Skeletal muscle satellite cell (primary cell): ENCODE results near the gene C5orf46.

Source experiments
- H3K27me3 ChIP-seq: 2 replicates; pipeline ENCODE4 v1.7.0; 2013; ENCODE audit warnings: low read length; ENCODE audit not compliant: control insufficient read depth, insufficient read depth
- H3K36me3 ChIP-seq: 2 replicates; pipeline ENCODE4 v1.7.0; 2013; ENCODE audit warnings: mild to moderate bottlenecking, control low read depth, low read length; ENCODE audit not compliant: insufficient read depth
- H3K4me1 ChIP-seq: 2 replicates; pipeline ENCODE4 v1.7.0; 2013; ENCODE audit warnings: low read length; ENCODE audit not compliant: control insufficient read depth, insufficient read depth
- H3K4me2 ChIP-seq: 2 replicates; pipeline ENCODE4 v1.7.0; 2013; ENCODE audit warnings: mild to moderate bottlenecking, low read length
- H3K4me3 ChIP-seq: 2 replicates; pipeline ENCODE4 v1.7.0; 2013; ENCODE audit warnings: low read length
- H3K9ac ChIP-seq: 2 replicates; pipeline ENCODE4 v1.7.0; 2013; ENCODE audit warnings: mild to moderate bottlenecking, low read depth, low read length, moderate library complexity
- H3K9me3 ChIP-seq: replicated peaks from 2 replicates; pipeline ENCODE4 v1.7.0; 2013; ENCODE audit warnings: mild to moderate bottlenecking, control low read depth, low read length

C5orf46 gene

DNA sequence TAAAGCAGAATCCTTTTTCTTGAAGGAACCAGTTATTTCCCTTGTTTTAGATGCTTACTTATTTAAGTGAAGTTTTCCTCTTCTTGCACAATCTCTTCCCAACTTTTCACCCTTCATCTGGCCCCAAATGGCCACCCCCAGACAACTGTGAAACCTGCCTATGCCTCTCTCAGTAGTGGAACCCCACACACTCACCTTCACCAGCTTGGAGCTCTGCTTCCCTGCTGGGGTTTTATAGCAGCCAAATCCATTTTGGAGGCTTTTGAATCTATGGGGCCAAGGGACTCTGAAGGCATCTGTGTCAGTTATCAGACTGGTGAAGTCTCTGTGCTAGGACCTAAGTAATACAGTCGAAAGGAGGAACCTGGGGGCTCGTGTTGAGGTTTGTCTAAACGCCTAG, 52.0 kb downstream of the C5orf46 start:
- peaks cover 15% of the 10 kb centered on the region for H3K27me3 ChIP-seq
- H3K9ac ChIP-seq = no peak overlapping the region
- no peaks in the 10 kb centered on the region for H3K9me3 ChIP-seq
- no peak overlapping the region for H3K4me3 ChIP-seq
- H3K36me3 ChIP-seq = no peaks in the 10 kb centered on the region
- no peak overlapping the region for H3K4me2 ChIP-seq
- no peaks in the 10 kb centered on the region for H3K4me1 ChIP-seq

DNA sequence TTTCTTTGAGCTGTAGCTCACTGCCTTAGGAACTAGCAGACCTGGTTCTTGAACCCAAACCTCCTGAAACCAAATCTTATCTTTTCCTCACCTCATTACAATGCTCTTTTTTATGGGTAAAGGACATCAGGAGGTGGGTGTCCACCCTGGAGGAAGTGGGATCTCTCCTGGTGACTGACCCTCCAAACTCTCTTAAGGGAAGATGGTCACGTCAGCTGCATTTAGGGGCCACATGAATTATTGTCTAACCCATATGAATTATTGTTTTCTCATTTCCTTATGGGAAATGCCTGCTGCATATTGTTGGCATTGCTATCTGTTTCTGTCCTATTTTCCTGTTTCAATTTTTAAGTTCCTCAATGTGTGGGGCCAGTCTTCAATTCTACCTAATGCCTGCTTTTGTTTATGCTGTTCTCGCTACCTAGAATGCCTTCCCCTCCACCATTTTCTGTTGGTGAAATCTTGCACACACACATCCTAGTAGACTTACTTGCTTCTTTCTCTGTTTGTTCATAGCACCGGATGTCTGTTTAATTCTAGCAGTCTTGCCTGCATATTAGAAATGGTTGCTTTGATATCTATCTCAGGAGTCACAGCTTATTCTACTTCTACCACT, 52.9 kb downstream of the C5orf46 start:
- H3K36me3 ChIP-seq = no peaks in the 10 kb centered on the region
- H3K9ac ChIP-seq = no peak overlapping the region
- no peaks in the 10 kb centered on the region for H3K4me1 ChIP-seq
- H3K4me3 ChIP-seq = no peak overlapping the region
- no peaks in the 10 kb centered on the region for H3K9me3 ChIP-seq
- H3K4me2 ChIP-seq = no peak overlapping the region
- peaks cover 18% of the 10 kb centered on the region for H3K27me3 ChIP-seq

DNA sequence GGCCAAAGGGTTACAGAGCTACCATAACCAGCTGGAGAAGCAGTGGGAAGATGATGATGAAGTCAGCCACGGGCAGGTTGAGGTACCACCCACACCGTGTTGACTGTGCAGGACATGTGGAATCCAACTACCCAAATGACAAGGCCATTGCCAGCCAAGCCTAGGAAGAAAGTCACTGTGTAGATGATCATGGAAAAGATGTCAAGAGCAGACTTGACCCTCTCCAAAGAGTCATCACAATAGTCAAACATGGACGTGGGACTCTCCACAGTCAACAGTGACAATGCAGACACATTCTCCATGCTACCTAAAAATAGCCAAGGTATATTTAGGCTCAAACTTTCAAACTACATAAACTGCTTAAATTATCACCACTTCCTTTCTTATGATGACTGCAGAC, 54.0 kb downstream of the C5orf46 start:
- Histone ChIP-seq H3K36me3 (no peaks in the 10 kb centered on the region), H3K4me2 (no peak overlapping the region), H3K9me3 (no peaks in the 10 kb centered on the region), H3K4me1 (no peaks in the 10 kb centered on the region), H3K4me3 (no peak overlapping the region), H3K9ac (no peak overlapping the region), H3K27me3 (peaks cover 27% of the 10 kb centered on the region)

DNA sequence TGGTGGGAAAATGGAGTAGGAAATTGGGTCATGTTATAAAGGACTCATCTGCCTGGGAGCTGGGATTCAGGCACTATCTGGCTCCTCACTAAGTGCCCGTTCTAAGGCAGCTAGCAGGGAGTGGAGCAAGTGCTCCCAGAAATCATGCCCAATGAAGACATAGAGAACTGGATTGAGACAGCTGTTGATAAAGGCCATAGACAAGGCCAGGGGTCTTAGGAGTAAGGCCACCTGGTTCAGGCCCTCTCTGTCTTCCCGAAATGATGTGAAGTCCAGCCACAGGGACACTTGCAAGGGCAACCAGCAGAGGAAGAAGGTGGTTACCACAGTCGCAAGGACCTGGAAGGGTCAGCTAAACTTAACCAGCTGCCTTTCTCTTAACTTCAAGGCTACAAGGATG, 54.8 kb downstream of the C5orf46 start:
- Histone ChIP-seq H3K4me1 (no peaks in the 10 kb centered on the region), H3K27me3 (peaks cover 32% of the 10 kb centered on the region), H3K9me3 (no peaks in the 10 kb centered on the region), H3K36me3 (no peaks in the 10 kb centered on the region), H3K4me2 (no peak overlapping the region), H3K4me3 (no peak overlapping the region), H3K9ac (no peak overlapping the region)

DNA sequence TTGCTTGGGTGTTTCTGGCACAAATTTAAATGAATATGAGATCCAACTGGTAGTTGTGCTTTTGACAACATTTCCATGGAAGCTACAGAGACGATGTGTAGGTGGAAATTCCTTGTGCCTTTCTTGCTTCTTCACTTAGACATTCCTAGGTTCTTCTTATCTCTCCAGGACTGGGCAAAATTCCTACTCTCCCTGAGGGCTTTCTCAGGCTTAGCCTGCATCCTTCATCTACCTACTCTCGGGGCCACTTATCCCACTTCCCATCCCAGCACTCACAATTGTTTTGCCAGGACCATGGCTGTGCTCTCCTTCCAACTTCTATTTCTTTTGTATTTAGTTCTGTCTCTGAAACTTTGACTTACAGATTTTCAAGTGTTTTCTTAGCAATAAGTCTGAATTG, 57.1 kb downstream of the C5orf46 start:
- H3K36me3 ChIP-seq = no peaks in the 10 kb centered on the region
- H3K4me1 ChIP-seq = no peaks in the 10 kb centered on the region
- no peaks in the 10 kb centered on the region for H3K9me3 ChIP-seq
- peaks cover 36% of the 10 kb centered on the region for H3K27me3 ChIP-seq
- H3K4me2 ChIP-seq = no peak overlapping the region
- H3K9ac ChIP-seq = no peak overlapping the region
- no peak overlapping the region for H3K4me3 ChIP-seq

DNA sequence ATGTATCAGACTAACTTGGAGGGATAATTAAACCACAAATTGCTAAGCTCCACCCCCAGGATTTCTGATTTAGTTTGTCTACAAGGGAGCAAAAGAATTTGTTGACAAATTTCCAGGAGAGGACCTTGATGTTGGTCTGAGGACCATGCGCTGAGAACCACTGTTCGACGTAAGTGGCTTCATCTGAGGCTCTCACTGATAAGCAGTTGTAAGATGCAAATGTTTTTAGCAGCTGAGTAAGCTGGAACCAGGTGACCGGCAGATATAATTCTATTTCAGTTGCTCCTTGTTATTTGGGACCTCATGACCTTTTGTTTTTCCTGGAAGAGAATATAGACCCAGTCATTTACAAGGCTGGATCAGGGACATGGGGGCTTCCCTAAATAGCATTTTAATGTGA, 60.7 kb downstream of the C5orf46 start:
- no peaks in the 10 kb centered on the region for H3K36me3 ChIP-seq
- H3K4me2 ChIP-seq = no peak overlapping the region
- no peaks in the 10 kb centered on the region for H3K4me1 ChIP-seq
- H3K27me3 ChIP-seq = peaks cover 56% of the 10 kb centered on the region
- H3K4me3 ChIP-seq = no peak overlapping the region
- H3K9ac ChIP-seq = no peak overlapping the region
- H3K9me3 ChIP-seq = no peaks in the 10 kb centered on the region

DNA sequence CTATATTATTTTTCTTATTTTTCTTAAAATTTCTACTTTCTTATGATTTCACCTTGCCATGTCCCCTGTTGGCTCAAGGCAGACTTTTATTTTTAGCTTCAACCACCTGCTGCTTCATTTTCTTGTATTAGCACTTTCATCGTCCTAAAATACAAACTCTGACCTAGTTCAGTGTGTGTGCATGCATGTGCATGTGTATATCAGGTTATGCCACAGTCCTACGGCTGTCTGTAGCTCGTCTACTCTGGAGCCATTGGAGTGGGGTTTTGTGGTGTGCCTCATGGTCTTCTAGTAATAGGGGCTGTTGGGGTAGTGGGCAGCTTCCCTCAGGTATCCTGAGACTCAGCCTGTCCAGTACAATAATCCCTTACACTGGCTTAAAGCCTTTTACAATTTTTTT, 61.5 kb downstream of the C5orf46 start:
- Histone ChIP-seq H3K27me3 (peaks cover 54% of the 10 kb centered on the region), H3K36me3 (no peaks in the 10 kb centered on the region), H3K9me3 (no peaks in the 10 kb centered on the region), H3K4me2 (no peak overlapping the region), H3K9ac (no peak overlapping the region), H3K4me3 (no peak overlapping the region), H3K4me1 (no peaks in the 10 kb centered on the region)

DNA sequence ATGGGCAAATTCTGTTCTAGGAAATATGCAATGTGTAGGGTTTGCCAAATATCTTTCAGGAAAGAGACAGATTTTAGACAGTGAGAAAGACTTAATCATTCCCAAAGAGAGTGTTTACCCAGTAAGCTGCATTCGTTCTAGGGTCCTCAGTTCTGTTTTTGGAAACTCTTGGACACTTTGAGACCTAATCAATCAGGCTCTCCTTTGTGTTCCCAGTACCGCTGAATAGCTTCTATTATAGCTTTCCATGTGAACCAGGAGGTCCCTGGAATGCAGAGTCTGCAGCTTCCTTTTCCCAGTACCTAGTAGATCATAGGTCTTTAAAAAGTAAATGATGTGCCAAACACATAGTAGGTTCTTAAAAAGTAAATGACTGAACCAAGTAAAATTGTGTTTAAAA, 63.5 kb downstream of the C5orf46 start:
- H3K27me3 ChIP-seq = peaks cover 43% of the 10 kb centered on the region
- no peak overlapping the region for H3K9ac ChIP-seq
- H3K36me3 ChIP-seq = no peaks in the 10 kb centered on the region
- no peak overlapping the region for H3K4me2 ChIP-seq
- no peaks in the 10 kb centered on the region for H3K9me3 ChIP-seq
- no peaks in the 10 kb centered on the region for H3K4me1 ChIP-seq
- no peak overlapping the region for H3K4me3 ChIP-seq
